NCI-H510A (cell line): Measurements from ENCODE around the gene AKAP13.

Experiments used
- DNase-seq: peaks from one replicate; lab custom pipeline; 2025; lab: John Stamatoyannopoulos, UW

Gene AKAP13

GRCh38 chr15:85704066-85704465 lies 323.7 kb downstream of the AKAP13 start:
- DNase-seq = no peak

- no peak for DNase-seq
Measured at GRCh38 chr15:85704720-85705429, 324.5 kb downstream of the AKAP13 start.

- DNase-seq = no peak
Measured at GRCh38 chr15:85706779-85707518, 326.5 kb downstream of the AKAP13 start.

GRCh38 chr15:85707519-85708338 lies 327.3 kb downstream of the AKAP13 start:
- no peak for DNase-seq

- no peak for DNase-seq
Measured at GRCh38 chr15:85708402-85708941, 328.1 kb downstream of the AKAP13 start.

GRCh38 chr15:85709250-85709649 lies 328.8 kb downstream of the AKAP13 start:
- DNase-seq = no peak

GRCh38 chr15:85710340-85710842 lies 330.0 kb downstream of the AKAP13 start:
- DNase-seq = no peak

GRCh38 chr15:85711580-85712192 lies 331.3 kb downstream of the AKAP13 start:
- DNase-seq = no peak

GRCh38 chr15:85716261-85716660 lies 335.9 kb downstream of the AKAP13 start:
- no peak for DNase-seq

GRCh38 chr15:85717212-85717611 lies 336.8 kb downstream of the AKAP13 start:
- no peak for DNase-seq

GRCh38 chr15:85718271-85718971 lies 338.0 kb downstream of the AKAP13 start:
- no peak for DNase-seq

- DNase-seq = no peak
Measured at GRCh38 chr15:85718981-85719380, 338.6 kb downstream of the AKAP13 start.

GRCh38 chr15:85722374-85723152 lies 342.2 kb downstream of the AKAP13 start:
- no peak for DNase-seq

- no peak for DNase-seq
Measured at GRCh38 chr15:85723960-85724945, 343.9 kb downstream of the AKAP13 start.

GRCh38 chr15:85725019-85725418 lies 344.6 kb downstream of the AKAP13 start:
- no peak for DNase-seq

GRCh38 chr15:85725564-85725963 lies 345.2 kb downstream of the AKAP13 start:
- no peak for DNase-seq

- no peak for DNase-seq
Measured at GRCh38 chr15:85726454-85726853, 346.1 kb downstream of the AKAP13 start.

GRCh38 chr15:85727068-85727467 lies 346.7 kb downstream of the AKAP13 start:
- no peak for DNase-seq
